SK-N-SH treated with all-trans-retinoic acid at 6 μM for 48 hours (cell line): ENCODE data around the gene KIF20A.

Source experiments
- ATAC-seq: fragments of 200-7000 bp; cut with Tn5 transposase; 3 replicates; pipeline ENCODE4 v1.9.1; 2020; ENCODE audit warnings: mild to moderate bottlenecking, moderate library complexity
- ARNTL ChIP-seq: fragments of 450-650 bp; formaldehyde crosslinking; IDR thresholded peaks from 2 replicates; pipeline ENCODE4 v1.5.0; 2020; ENCODE audit warnings: low read depth, mild to moderate bottlenecking, moderate library complexity, borderline replicate concordance
- BACH2 ChIP-seq: fragments of 250-450 bp; sonication (Bioruptor Pico); IDR thresholded peaks from 2 replicates; pipeline ENCODE4 v1.9.0; 2021; ENCODE audit warnings: mild to moderate bottlenecking, borderline replicate concordance
- CSDC2 ChIP-seq: fragments of 250-450 bp; sonication (Bioruptor Pico); IDR thresholded peaks from 2 replicates; pipeline ENCODE4 v1.5.0; 2020; ENCODE audit warnings: mild to moderate bottlenecking, moderate library complexity
- ESRRG ChIP-seq: fragments of 250-450 bp; sonication (Bioruptor Pico); IDR thresholded peaks from 2 replicates; pipeline ENCODE4 v1.6.1; 2021; ENCODE audit warnings: mild to moderate bottlenecking
- ISL1 ChIP-seq: fragments of 250-450 bp; sonication (Bioruptor Pico); IDR thresholded peaks from 2 replicates; pipeline ENCODE4 v2.1.2; 2022; ENCODE audit warnings: mild to moderate bottlenecking, moderate library complexity
- OSR1 ChIP-seq: fragments of 250-450 bp; sonication (Bioruptor Pico); IDR thresholded peaks from 2 replicates; pipeline ENCODE4 v1.8.0; 2022; ENCODE audit warnings: moderate library complexity, mild to moderate bottlenecking, inconsistent platforms
- PPARA ChIP-seq: fragments of 250-450 bp; sonication (Bioruptor Pico); IDR thresholded peaks from 2 replicates; pipeline ENCODE4 v1.5.0; 2020; ENCODE audit warnings: mild to moderate bottlenecking, borderline replicate concordance
- RARB ChIP-seq: fragments of 250-450 bp; sonication (Bioruptor Pico); IDR thresholded peaks from 2 replicates; pipeline ENCODE4 v1.8.0; 2021; ENCODE audit warnings: mild to moderate bottlenecking, moderate library complexity
- SNAI2 ChIP-seq: fragments of 250-450 bp; sonication (Bioruptor Pico); IDR thresholded peaks from 2 replicates; pipeline ENCODE4 v1.5.0; 2020; ENCODE audit warnings: mild to moderate bottlenecking, moderate library complexity
- TCF4 ChIP-seq: fragments of 250-450 bp; sonication (Bioruptor Pico); IDR thresholded peaks from 2 replicates; pipeline ENCODE4 v1.8.0; 2021; ENCODE audit warnings: mild to moderate bottlenecking, moderate library complexity, borderline replicate concordance
- TOX ChIP-seq: fragments of 250-450 bp; sonication (Bioruptor Pico); IDR thresholded peaks from 2 replicates; pipeline ENCODE4 v1.8.0; 2021; ENCODE audit warnings: mild to moderate bottlenecking, moderate library complexity, borderline replicate concordance
- ZC3H10 ChIP-seq: fragments of 250-450 bp; sonication (Bioruptor Pico); IDR thresholded peaks from 2 replicates; pipeline ENCODE4 v1.5.1; 2021; ENCODE audit warnings: mild to moderate bottlenecking, moderate library complexity
- ZFP3 ChIP-seq: fragments of 250-450 bp; sonication (Bioruptor Pico); IDR thresholded peaks from 2 replicates; pipeline ENCODE4 v1.5.0; 2020; ENCODE audit warnings: mild to moderate bottlenecking, moderate library complexity
- ZFP30 ChIP-seq: fragments of 450-650 bp; formaldehyde crosslinking; IDR thresholded peaks from 2 replicates; pipeline ENCODE4 v1.5.0; 2022; ENCODE audit warnings: mild to moderate bottlenecking, moderate library complexity
- ZNF565 ChIP-seq: fragments of 450-650 bp; formaldehyde crosslinking; conservative IDR thresholded peaks from 2 replicates; pipeline ENCODE4 v1.5.0; 2020; ENCODE audit warnings: low read depth, mild to moderate bottlenecking, moderate library complexity
- ZNF70 ChIP-seq: fragments of 450-650 bp; formaldehyde crosslinking; IDR thresholded peaks from 2 replicates; pipeline ENCODE4 v1.5.0; 2020; ENCODE audit warnings: mild to moderate bottlenecking, moderate library complexity
- ZNF8 ChIP-seq: fragments of 450-650 bp; formaldehyde crosslinking; IDR thresholded peaks from 2 replicates; pipeline ENCODE4 v1.5.0; 2020; ENCODE audit warnings: mild to moderate bottlenecking, moderate library complexity
- TF ChIP-seq, protein P1 (sequence below): fragments of 250-450 bp; sonication (Bioruptor Pico); IDR thresholded peaks from 2 replicates; pipeline ENCODE4 v1.5.1; 2021; ENCODE audit warnings: mild to moderate bottlenecking, moderate library complexity
- TF ChIP-seq, protein P2 (sequence below): fragments of 250-450 bp; sonication (Bioruptor Pico); IDR thresholded peaks from 2 replicates; pipeline ENCODE4 v1.8.0; 2020; ENCODE audit warnings: mild to moderate bottlenecking, moderate library complexity, borderline replicate concordance
- TF ChIP-seq, protein P3 (sequence below): fragments of 250-450 bp; sonication (Bioruptor Pico); IDR thresholded peaks from 2 replicates; pipeline ENCODE4 v1.8.0; 2021; ENCODE audit warnings: low read depth, mild to moderate bottlenecking, moderate library complexity, borderline replicate concordance
- TF ChIP-seq, protein P4 (sequence below): fragments of 250-450 bp; sonication (Bioruptor Pico); IDR thresholded peaks from 2 replicates; pipeline ENCODE4 v1.5.1; 2020; ENCODE audit warnings: low read depth, mild to moderate bottlenecking, moderate library complexity

Gene KIF20A

DNA sequence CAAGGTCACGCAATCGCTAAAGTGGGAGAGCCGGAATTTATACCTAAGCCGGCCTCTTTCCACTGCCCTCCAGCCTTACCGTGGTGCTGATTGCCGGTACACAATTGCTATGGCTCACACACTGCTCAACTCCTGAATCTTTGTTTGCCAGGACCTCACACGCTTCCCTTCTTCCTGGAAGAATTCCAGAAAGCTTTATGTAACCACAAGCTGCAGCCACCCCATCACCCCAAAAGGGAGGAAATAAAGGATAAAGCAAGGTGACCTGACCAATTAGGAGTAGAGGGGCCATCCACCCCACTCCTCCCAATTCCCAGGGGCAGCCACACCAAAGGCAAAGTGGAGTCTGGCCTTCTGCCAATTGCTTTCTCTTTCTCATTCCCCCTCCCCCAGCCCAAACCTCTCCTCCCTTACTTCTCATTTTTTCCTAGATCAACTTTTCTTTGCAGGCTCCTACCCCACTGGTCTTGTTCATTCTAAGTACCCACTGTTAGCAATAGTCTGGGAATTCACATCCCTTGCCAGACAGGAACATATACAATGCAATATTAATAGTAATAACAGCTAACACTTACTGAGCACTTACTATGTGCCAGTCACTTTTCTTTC, 52.2 kb downstream of the KIF20A start:
- no peak for TF ChIP-seq TCF4 (CRISPR knock-in tag)
- TF ChIP-seq OSR1 (CRISPR knock-in tag) = no peak
- TF ChIP-seq BACH2 (CRISPR knock-in tag) = no peak
- no peak for TF ChIP-seq ZNF565 (CRISPR knock-in tag)
- TF ChIP-seq ZFP3 (CRISPR knock-in tag) = no peak
- TF ChIP-seq TOX = no peak
- no peak for TF ChIP-seq ESRRG (CRISPR knock-in tag)
- TF ChIP-seq, protein P1, sequence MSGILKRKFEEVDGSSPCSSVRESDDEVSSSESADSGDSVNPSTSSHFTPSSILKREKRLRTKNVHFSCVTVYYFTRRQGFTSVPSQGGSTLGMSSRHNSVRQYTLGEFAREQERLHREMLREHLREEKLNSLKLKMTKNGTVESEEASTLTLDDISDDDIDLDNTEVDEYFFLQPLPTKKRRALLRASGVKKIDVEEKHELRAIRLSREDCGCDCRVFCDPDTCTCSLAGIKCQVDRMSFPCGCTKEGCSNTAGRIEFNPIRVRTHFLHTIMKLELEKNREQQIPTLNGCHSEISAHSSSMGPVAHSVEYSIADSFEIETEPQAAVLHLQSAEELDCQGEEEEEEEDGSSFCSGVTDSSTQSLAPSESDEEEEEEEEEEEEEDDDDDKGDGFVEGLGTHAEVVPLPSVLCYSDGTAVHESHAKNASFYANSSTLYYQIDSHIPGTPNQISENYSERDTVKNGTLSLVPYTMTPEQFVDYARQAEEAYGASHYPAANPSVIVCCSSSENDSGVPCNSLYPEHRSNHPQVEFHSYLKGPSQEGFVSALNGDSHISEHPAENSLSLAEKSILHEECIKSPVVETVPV (CRISPR knock-in tag) = no peak
- no peak for TF ChIP-seq ARNTL (CRISPR knock-in tag)
- TF ChIP-seq, protein P2, sequence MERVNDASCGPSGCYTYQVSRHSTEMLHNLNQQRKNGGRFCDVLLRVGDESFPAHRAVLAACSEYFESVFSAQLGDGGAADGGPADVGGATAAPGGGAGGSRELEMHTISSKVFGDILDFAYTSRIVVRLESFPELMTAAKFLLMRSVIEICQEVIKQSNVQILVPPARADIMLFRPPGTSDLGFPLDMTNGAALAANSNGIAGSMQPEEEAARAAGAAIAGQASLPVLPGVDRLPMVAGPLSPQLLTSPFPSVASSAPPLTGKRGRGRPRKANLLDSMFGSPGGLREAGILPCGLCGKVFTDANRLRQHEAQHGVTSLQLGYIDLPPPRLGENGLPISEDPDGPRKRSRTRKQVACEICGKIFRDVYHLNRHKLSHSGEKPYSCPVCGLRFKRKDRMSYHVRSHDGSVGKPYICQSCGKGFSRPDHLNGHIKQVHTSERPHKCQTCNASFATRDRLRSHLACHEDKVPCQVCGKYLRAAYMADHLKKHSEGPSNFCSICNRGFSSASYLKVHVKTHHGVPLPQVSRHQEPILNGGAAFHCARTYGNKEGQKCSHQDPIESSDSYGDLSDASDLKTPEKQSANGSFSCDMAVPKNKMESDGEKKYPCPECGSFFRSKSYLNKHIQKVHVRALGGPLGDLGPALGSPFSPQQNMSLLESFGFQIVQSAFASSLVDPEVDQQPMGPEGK (CRISPR knock-in tag) = no peak
- TF ChIP-seq ZFP30 (CRISPR knock-in tag) = no peak
- TF ChIP-seq RARB (CRISPR knock-in tag) = no peak
- TF ChIP-seq CSDC2 = no peak
- ATAC-seq = no peak; the same call in 2 of the 3 replicates

DNA sequence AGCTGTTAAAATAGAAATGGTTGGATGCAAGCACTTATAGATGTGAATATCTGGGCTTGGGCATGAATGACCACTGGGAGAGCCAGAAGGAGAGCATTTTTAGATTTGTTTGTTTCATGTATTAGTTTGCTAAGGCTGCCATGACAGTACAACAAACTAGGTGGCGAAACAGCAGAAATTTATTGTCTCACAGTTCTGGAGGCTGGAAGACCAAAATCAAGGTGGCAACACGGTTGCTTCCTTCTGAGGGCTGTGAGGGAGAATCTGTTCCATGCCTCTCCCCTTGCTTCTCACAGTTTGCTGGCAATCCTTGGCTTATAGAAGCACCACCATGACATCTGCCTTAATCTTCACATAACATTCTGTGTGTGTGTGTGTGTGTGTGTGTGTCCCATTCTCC, 54.4 kb downstream of the KIF20A start:
- no peak for ATAC-seq
- no peak for TF ChIP-seq PPARA
- no peak for TF ChIP-seq OSR1 (CRISPR knock-in tag)
- no peak for TF ChIP-seq ESRRG (CRISPR knock-in tag)
- TF ChIP-seq, protein P3, sequence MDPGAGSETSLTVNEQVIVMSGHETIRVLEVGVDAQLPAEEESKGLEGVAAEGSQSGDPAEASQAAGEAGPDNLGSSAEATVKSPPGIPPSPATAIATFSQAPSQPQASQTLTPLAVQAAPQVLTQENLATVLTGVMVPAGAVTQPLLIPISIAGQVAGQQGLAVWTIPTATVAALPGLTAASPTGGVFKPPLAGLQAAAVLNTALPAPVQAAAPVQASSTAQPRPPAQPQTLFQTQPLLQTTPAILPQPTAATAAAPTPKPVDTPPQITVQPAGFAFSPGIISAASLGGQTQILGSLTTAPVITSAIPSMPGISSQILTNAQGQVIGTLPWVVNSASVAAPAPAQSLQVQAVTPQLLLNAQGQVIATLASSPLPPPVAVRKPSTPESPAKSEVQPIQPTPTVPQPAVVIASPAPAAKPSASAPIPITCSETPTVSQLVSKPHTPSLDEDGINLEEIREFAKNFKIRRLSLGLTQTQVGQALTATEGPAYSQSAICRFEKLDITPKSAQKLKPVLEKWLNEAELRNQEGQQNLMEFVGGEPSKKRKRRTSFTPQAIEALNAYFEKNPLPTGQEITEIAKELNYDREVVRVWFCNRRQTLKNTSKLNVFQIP = no peak
- TF ChIP-seq ARNTL (CRISPR knock-in tag) = no peak
- TF ChIP-seq ZFP3 (CRISPR knock-in tag) = no peak
- TF ChIP-seq ZNF70 (CRISPR knock-in tag) = no peak
- TF ChIP-seq, protein P2 (CRISPR knock-in tag) = no peak
- TF ChIP-seq RARB (CRISPR knock-in tag) = no peak
- TF ChIP-seq, protein P4, sequence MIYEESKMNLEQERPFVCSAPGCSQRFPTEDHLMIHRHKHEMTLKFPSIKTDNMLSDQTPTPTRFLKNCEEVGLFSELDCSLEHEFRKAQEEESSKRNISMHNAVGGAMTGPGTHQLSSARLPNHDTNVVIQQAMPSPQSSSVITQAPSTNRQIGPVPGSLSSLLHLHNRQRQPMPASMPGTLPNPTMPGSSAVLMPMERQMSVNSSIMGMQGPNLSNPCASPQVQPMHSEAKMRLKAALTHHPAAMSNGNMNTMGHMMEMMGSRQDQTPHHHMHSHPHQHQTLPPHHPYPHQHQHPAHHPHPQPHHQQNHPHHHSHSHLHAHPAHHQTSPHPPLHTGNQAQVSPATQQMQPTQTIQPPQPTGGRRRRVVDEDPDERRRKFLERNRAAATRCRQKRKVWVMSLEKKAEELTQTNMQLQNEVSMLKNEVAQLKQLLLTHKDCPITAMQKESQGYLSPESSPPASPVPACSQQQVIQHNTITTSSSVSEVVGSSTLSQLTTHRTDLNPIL (CRISPR knock-in tag) = no peak
- no peak for TF ChIP-seq BACH2 (CRISPR knock-in tag)
- TF ChIP-seq, protein P1 (CRISPR knock-in tag) = no peak
- no peak for TF ChIP-seq TOX
- TF ChIP-seq ZNF565 (CRISPR knock-in tag) = no peak
- TF ChIP-seq ZC3H10 (CRISPR knock-in tag) = no peak
- TF ChIP-seq TCF4 (CRISPR knock-in tag) = no peak
- TF ChIP-seq ZNF8 (CRISPR knock-in tag) = no peak
- TF ChIP-seq ZFP30 (CRISPR knock-in tag) = no peak
- no peak for TF ChIP-seq SNAI2 (CRISPR knock-in tag)
- TF ChIP-seq ISL1 = no peak
